Amygdala (tissue), 56 donors: ENCODE measurements around the gene ITPKB.
"Not testable (repeated sequence)": the region's sequence is repeated elsewhere in the genome, so short reads cannot be mapped to it uniquely, and the experiment has no call there.

Experiments
- DNase-seq, 56 donors: peaks; one replicate each; lab custom pipeline; 2025; lab: John Stamatoyannopoulos, UW

Gene ITPKB

DNA sequence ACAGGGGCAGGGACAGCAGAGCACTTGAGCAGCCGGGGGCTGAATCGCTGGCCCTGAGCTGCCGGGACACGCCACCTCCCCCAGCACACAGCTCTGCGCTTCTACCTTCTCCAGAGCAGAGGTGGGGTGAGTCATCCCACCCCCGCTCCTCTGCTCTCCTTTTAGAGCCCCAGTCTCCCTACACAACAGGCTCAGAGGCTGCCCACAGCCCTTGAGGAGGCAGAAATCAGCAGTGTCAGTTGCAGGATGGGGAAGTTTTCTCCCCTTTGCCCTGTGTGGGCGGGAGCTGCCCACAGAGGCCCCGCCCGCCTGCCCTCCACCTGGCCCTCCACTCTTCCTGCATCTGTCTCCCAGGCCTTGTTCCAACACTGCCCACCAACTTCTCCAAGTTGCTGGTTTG lies 95.9 kb downstream of the ITPKB start:
- DNase-seq, result peak in 3 of 56 donors; percentile 39 to 42 (median 41)

DNA sequence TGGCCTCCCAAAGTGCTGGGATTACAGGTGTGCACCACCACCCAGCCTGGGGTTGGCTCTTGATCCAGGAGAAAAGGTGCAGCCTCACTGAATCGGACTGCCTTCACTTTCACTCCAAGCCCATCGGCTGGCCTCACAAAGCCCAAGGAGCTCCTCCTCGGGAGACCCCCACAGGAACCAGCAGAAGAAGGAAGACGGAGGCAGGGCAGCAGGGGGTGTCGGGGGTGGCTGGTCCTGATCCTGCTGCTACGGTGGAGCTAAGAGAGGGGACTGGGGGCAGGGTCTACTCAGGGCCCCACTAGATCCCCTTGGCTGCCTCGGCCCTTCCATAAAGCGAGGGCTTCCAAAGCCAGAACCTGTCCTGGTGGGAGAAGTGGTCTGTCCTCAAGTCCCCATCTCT lies 96.7 kb downstream of the ITPKB start:
- DNase-seq, result no peak

DNA sequence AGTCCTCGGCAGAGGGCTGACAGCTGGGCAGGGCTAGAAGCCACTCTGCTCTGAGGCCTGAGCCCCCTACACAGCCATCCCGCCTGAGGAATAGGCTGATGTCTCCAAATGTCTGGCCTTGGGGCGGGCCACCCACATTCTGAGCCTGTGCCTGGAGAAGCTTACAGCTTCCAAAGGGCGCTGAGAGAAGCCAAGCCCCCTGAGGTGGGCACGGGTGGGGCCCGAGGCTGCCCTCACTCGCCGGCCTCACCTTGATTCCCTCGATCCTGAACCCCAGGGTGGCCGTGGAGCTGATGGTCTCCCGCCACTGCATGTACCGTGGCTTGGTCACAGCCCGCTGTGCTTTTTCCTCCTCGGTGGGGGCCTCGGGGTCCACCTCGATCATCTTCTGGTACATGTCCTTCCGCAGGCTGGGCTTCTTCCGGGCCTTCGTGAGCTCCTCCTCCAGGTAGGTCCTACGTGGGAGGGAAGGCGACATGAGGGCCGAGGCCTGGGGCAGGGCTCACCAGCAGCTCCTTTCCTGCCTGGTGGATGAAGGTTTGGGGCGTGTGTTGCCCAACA lies 97.3 kb downstream of the ITPKB start:
- no peak for DNase-seq

DNA sequence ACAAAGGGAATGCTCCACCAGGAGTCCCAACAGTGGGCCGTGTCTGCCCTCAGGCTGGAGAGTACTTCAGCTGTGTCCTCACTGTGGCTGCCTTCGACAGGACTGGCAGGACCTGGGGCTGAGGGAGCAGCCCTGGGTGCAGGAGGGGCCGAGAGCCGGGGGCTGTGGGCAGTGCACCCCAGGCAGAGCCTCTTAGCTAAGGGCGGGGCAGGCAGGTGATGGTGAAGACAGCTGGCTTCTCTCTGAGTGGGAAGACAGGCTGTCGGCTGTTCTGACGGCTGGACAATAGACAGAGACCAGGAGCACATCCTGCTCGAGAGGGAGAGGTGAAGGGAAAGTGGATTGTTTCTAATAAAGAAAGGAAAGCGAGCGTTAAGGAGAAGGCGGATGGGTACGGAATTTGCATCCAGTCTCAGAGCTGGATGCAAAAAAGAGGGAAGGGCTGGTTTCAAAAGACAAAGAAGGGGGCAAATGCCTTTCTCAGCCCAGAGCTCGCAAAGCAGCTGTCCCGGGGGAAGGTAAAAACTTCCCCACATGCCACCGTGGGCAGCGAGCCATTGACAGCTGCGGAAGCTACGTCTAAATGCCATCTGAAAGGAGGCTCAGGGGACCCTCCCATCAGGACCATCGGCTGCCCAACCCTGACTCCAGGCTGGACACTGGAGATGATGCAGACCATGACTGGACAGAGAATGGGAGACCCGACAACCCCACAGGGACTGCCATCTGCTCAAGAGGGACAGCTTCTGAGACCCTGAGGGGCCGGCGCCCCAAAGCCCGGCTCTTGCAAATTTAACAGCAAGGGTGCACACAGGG lies 98.6 kb downstream of the ITPKB start:
- no peak for DNase-seq

- DNase-seq, result no peak
Measured at GRCh38 chr1:226639631-226640061, 99.4 kb downstream of the ITPKB start.

- DNase-seq, result not testable (repeated sequence)
Measured at GRCh38 chr1:226639206-226639605, 99.9 kb downstream of the ITPKB start.

DNA sequence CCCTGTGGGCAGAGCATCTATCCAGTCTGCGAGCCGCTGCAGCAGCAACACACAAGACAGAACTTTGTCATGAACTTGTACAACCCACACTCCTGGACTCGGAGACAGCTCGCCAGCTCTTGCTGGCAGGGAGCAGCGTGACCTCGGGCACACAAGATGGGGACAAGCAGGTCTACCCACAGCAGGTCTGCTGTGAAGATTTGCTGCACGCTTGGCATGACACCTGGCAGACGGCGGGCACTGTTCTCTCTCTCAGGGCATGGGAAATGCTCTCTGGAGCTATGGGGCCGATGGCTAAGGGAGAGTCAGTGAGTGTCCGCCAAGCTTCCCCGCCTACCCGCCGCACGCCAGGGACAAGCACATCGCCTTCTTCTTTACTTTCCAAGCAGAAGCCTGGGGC lies 100.5 kb downstream of the ITPKB start:
- peak in 2 of 56 donors; percentile 22 to 49 for DNase-seq

- DNase-seq, result peak in 1 of 56 donors; percentile 19
Measured at GRCh38 chr1:226638001-226638601, 101.0 kb downstream of the ITPKB start.

DNA sequence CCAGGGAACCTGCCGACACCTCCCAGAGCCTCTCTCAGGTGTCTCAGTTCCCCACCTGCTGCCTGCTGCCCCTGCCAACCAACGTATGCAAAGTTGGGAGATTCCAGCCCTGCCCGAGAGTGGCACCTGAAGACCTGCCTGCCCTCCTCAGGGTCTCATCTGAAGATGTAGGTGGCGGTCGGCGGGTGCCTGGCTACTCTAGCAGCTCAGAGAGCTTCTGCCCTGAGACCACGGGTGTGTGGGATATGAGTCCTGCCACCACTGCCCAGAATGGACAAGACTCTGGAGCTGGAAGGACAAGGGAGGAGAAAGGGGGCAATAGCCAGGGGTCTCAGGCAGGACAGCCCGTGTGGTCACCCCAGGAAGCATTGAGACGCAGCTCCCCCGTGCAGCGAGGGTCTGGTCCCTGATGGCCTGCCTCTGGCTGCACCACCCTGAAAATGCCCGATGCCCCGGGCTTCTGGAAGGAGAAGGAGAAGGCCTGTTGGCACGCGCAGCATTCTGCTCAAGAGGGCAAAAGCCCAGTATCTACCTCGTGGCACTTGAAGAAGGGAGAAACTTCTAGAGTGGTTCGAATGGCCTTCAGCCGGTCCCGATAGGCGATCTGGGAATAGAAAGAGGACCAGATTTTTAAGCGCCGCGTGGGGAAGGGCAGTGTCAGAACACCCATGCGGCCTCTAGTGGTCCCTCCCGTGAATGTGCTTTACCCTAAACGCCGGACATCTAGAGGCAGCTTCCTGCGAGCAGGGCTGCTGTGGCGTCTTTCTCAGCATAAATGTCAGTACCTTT lies 101.7 kb downstream of the ITPKB start:
- no peak for DNase-seq

GRCh38 chr1:226636847-226637096 lies 102.3 kb downstream of the ITPKB start:
- no peak for DNase-seq

GRCh38 chr1:226635456-226635941 lies 103.6 kb downstream of the ITPKB start:
- DNase-seq, result no peak

GRCh38 chr1:226634611-226635246 lies 104.4 kb downstream of the ITPKB start:
- DNase-seq, result no peak

- peak in 47 of 56 donors; percentile 24 to 91 (median 64) for DNase-seq
Measured at GRCh38 chr1:226634166-226634588, 104.9 kb downstream of the ITPKB start.

- no peak for DNase-seq
Measured at GRCh38 chr1:226633541-226634165, 105.4 kb downstream of the ITPKB start.

DNA sequence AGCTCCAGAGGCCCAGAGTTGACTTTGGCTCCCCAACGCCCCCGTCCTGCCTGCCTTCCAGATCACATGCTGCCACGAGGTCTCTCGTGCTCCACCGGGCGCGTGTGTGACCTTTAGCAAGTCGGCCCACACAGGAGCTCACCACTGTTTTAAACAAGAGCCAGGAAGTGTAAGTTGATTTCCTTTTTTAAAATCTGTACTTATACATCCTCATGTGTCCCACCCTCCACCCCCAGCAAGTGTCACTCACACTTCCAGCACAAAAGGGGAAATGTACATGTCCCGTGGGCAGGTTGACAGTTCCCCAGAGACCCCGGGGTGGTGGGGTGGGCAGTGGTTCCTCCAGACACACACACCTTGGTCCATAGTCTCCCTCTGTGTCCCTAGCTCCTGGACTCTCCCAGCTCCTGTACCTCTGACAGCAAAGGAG lies 106.1 kb downstream of the ITPKB start:
- DNase-seq, result no peak

DNA sequence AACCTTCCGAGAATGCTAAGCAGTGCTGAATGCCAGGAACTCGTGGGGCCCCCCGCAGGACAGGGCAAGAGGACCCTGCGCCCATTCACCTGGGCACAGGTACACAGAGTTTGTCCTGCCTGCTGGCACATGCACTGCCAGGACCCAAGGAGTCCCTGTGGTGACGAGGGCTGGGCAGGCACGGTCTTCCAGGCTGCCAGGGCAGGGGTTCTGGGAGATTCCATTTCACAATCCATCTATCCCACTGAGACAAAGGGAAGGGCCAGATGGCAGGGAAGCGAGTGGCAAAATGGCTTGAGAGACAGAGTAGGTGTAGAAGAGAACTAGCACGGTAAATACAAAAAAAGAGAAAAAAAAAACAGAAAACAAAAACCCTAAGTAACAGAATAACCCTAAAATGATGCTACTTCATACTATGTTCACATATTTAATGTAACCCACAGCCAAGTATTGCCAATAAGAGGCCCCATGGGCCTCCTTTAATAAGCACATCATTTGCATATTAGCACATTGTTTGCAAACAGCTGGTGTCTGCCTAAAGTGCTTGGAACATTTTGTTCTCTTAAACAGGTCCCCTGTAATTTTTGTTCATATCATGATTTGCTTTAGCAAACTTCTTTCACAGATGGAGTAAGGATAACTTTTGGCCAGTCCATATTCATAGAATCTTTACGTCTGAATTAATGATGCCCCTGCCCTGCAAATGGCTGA lies 106.8 kb downstream of the ITPKB start:
- DNase-seq, result no peak

DNA sequence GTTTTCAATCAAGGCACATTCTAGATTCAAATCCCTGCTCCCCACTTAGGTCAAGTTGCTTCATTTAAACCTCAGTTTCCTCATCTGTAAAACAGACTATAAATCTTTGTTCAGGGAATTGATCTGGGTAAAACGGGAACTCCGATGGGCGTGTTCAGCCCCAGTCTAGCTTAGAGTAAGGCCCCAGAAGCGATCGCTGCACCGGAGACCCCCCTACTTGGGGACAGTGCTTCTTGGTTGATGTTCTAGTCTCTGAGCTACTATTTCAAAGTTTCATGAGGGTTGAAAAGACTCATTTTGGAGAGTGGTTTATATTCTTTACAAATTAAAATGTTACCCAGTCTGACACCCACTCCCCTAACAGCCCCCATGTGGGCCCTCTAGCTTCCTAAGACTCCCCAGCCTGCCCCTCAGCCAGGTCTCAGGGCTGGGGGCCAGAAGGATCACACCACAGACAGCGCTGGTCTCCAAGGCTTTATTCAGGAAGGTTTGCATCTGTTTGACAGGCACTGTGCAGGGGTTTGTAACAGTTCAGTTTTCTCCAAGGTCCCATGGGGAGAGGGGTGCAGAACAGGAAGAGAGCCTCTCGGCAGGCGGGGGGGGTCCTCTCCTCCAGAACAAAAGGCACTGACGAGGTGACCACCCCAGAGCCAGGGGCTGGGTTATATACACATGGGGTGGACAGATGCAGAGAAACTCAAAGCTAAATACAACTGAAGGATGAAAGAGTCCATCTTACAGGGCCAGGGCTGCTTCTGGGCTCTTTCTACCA lies 107.7 kb downstream of the ITPKB start:
- no peak for DNase-seq

GRCh38 chr1:226630592-226630991 lies 108.5 kb downstream of the ITPKB start:
- no peak for DNase-seq
